Stomach (tissue), 4 donors: ENCODE results near the gene OR5H15.
"Not testable (repeated sequence)": the region's sequence is repeated elsewhere in the genome, so short reads cannot be mapped to it uniquely, and the experiment has no call there.

Experiments
- CTCF ChIP-seq, 7 experiments: fragments of 450-650 bp in 4 of 7; fragments of 200-600 bp in 3 of 7; sonication (generic) in 3 of 7; IDR thresholded peaks; one replicate each; pipeline ENCODE4 v1.5.1; 2016 to 2019; ENCODE audit warnings: antibody characterized with exemption in 7 of 7, control low read depth in 2 of 7, mild to moderate bottlenecking in 1 of 7
- POLR2A ChIP-seq, 4 donors: fragments of 450-650 bp; IDR thresholded peaks; one replicate each; pipeline ENCODE4 v1.6.1; 2016; ENCODE audit warnings: antibody characterized with exemption in 4 of 4, control low read depth in 2 of 4, mild to moderate bottlenecking in 1 of 4, moderate library complexity in 1 of 4
- POLR2AphosphoS5 ChIP-seq, 3 donors: sonication (generic); formaldehyde crosslinking; IDR thresholded peaks; one replicate each; pipeline ENCODE4 v1.6.1; 2016; ENCODE audit warnings: antibody characterized with exemption in 3 of 3

DNA sequence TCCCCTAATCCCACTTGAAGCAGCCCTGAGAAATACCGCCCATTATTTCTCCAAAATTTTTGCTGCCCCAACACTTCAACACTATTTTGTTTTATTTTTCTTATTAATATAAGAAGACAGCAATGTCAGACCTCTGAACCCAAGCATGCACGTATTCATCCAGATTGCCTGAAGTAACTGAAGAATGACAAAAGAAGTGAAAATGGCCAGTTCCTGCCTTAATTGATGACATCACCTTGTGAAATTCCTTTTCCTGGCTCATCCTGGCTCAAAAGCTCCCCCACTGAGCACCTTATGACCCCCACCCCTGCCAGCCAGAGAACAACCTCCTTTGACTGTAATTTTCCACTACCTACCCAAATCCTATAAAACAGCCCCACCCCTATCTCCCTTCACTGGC is 29.8 kb downstream of the OR5H15 start:
- not testable (repeated sequence) for TF ChIP-seq CTCF, POLR2A, POLR2AphosphoS5 (IDR thresholded peaks at IDR 0.05)
